ENCODE measurements around the gene URGCP. TPM values are rescaled to one million over a fixed set of nuclear protein-coding genes. Genes with fewer than 3 reads are reported as not detected.

URGCP gene
- total RNA-seq, 4 donors from 2014 or later = 27.0 to 51.3 (median 40.0) TPM

GRCh38 chr7:43872406-43873110 is 33.8 kb downstream of the URGCP start:
- intact Hi-C loops (cut with DNase I) = loop anchor here (5.0 kb wide), 1 partner anchor 35 kb away; the partner anchor contains the start of gene URGCP
- WGBS = 28% methylated on average over 7 of the region's 7 CpGs
- peak overlapping the region; percentile 39 to 76 (median 71) for H3K27ac ChIP-seq (replicated peaks in 1 of 4)

GRCh38 chr7:43871064-43871463 is 35.3 kb downstream of the URGCP start:
- H3K27ac ChIP-seq (replicated peaks in 1 of 4) = no peak overlapping the region
- intact Hi-C loops (cut with DNase I) = loop anchor here (5.0 kb wide), 1 partner anchor 36 kb away; the partner anchor contains the start of gene URGCP
- no peaks in the 10 kb centered on the region for H3K27me3 ChIP-seq
- H3K36me3 ChIP-seq = peaks cover 18 to 37% (median 30%) of the 10 kb centered on the region in 4 donors
- H3K9me3 ChIP-seq = no peaks in the 10 kb centered on the region
- TF ChIP-seq EP300 (IDR thresholded peaks at IDR 0.05) = no peak
- no peak for TF ChIP-seq CTCF (IDR thresholded peaks at IDR 0.05)
- TF ChIP-seq POLR2AphosphoS5 (IDR thresholded peaks at IDR 0.05) = no peak
- no peak for TF ChIP-seq POLR2A (IDR thresholded peaks at IDR 0.05; ENCODE audit: low read depth)
- WGBS = 94% methylated on average over 3 of the region's 3 CpGs
- no peak for DNase-seq (ENCODE audit: extremely low spot score)
- peaks cover 30 to 42% (median 41%) of the 10 kb centered on the region in 4 donors for H3K4me1 ChIP-seq
- H3K4me3 ChIP-seq = no peak overlapping the region

More at GRCh38 chr7:43872406-43873110, 33.8 kb downstream of the URGCP start:
- H3K27me3 ChIP-seq = no peaks in the 10 kb centered on the region
- no peak for TF ChIP-seq POLR2A (IDR thresholded peaks at IDR 0.05; ENCODE audit: low read depth)
- TF ChIP-seq POLR2AphosphoS5 (IDR thresholded peaks at IDR 0.05) = peak in 1 of 2 donors; percentile 42
- no peak for TF ChIP-seq CTCF (IDR thresholded peaks at IDR 0.05)
- H3K4me3 ChIP-seq = no peak overlapping the region
- peaks cover 19 to 39% (median 32%) of the 10 kb centered on the region in 4 donors for H3K36me3 ChIP-seq
- no peaks in the 10 kb centered on the region for H3K9me3 ChIP-seq
- H3K4me1 ChIP-seq = peaks cover 34 to 42% (median 41%) of the 10 kb centered on the region in 4 donors
- no peak for DNase-seq (ENCODE audit: extremely low spot score)

GRCh38 chr7:43870316-43870715 is 36.1 kb downstream of the URGCP start:
- TF ChIP-seq POLR2A (IDR thresholded peaks at IDR 0.05; ENCODE audit: low read depth) = no peak
- no peak for TF ChIP-seq POLR2AphosphoS5 (IDR thresholded peaks at IDR 0.05)

GRCh38 chr7:43869867-43870240 is 36.5 kb downstream of the URGCP start:
- Histone ChIP-seq H3K4me3 (peak overlapping the region; percentile 87 to 96 (median 94)), H3K27ac (replicated peaks in 1 of 4) (peak overlapping the region; percentile 85 to 93 (median 90)), H3K4me1 (peaks cover 30 to 42% (median 41%) of the 10 kb centered on the region in 4 donors), H3K27me3 (no peaks in the 10 kb centered on the region), H3K9me3 (no peaks in the 10 kb centered on the region), H3K36me3 (peaks cover 14 to 35% (median 23%) of the 10 kb centered on the region in 4 donors)
- WGBS = 40% methylated on average over 13 of the region's 13 CpGs
- TF ChIP-seq EP300 (IDR thresholded peaks at IDR 0.05) (no peak), CTCF (IDR thresholded peaks at IDR 0.05) (no peak), POLR2A (IDR thresholded peaks at IDR 0.05; ENCODE audit: low read depth) (no peak), POLR2AphosphoS5 (IDR thresholded peaks at IDR 0.05) (peak in 1 of 2 donors; percentile 44)
- intact Hi-C loops (cut with DNase I) = loop anchor here (5.0 kb wide), 1 partner anchor 37 kb away; the partner anchor contains the start of gene URGCP
- DNase-seq (ENCODE audit: extremely low spot score) = no peak

More at GRCh38 chr7:43870316-43870715, 36.1 kb downstream of the URGCP start:
- Histone ChIP-seq H3K4me3 (peak overlapping the region in 3 of 4 donors; percentile 87 to 96 (median 92)), H3K36me3 (peaks cover 14 to 37% (median 27%) of the 10 kb centered on the region in 4 donors), H3K9me3 (no peaks in the 10 kb centered on the region), H3K4me1 (peaks cover 30 to 42% (median 41%) of the 10 kb centered on the region in 4 donors), H3K27ac (replicated peaks in 1 of 4) (peak overlapping the region; percentile 85 to 93 (median 90)), H3K27me3 (no peaks in the 10 kb centered on the region)
- intact Hi-C loops (cut with DNase I) = loop anchor here (5.0 kb wide), 1 partner anchor 37 kb away; the partner anchor contains the start of gene URGCP
- no peak for DNase-seq (ENCODE audit: extremely low spot score)
- WGBS = 86% methylated on average over 4 of the region's 4 CpGs
